K562 (cell line): ENCODE data around the gene A1CF. TPM values are rescaled to one million over a fixed set of nuclear protein-coding genes. Genes with fewer than 3 reads are reported as not detected.

ENCODE experiments used
- ATAC-seq: fragments of 200-7000 bp; cut with Tn5 transposase; 3 replicates; pipeline ENCODE4 v1.9.1; 2020; ENCODE audit warnings: moderate library complexity
- BruUV-seq: library from RNA; stranded (reverse); fragments of 400-500 nt; replicated peaks from 2 replicates; lab custom pipeline; 2021; lab: Mats Ljungman, UMichigan
- CTCF ChIA-PET: fragments of 300-600 bp; formaldehyde crosslinking; extraction: SDS; loops from one replicate; lab custom pipeline; 2021; ENCODE audit warnings: low intra/inter-chr PET ratio; lab: Yijun Ruan, JAX
- POLR2A ChIA-PET: fragments of 300-600, 350-650 bp; sonication (Branson Sonifier 250); formaldehyde crosslinking; extraction: SDS; loops from one replicate; lab custom pipeline; 2021; ENCODE audit warnings: antibody characterized with exemption, inconsistent platforms; lab: Yijun Ruan, JAX
- DNase-seq, 4 experiments: peaks; one replicate each; pipeline versions ENCODE4 v3.0.0 to v3.0.0-alpha.2; 2011 to 2018; ENCODE audit warnings: low spot score in 3 of 4, mixed read lengths in 3 of 4; ENCODE audit errors: extremely low read depth in 1 of 4
- FAIRE-seq: peaks from 2 replicates; lab custom pipeline; 2011; peaks lifted over from hg19 to GRCh38; lab: Jason Lieb, UNC
- H2AFZ ChIP-seq: 2 replicates; pipeline ENCODE4 v1.6.0; 2011; ENCODE audit warnings: low read depth, low read length, control low read depth, inconsistent platforms
- H3K27ac ChIP-seq: fragments of 200-600 bp; 3 replicates; pipeline ENCODE4 v1.8.0; 2011; ENCODE audit warnings: low read depth, mild to moderate bottlenecking, control low read depth, inconsistent platforms, low read length, moderate library complexity, mixed read lengths; ENCODE audit errors: extremely low read depth
- H3K27me3 ChIP-seq, 2 experiments: fragments of 300-600 bp in 1 of 2; 2 replicates in 1 of 2; 3 replicates in 1 of 2; pipeline versions ENCODE4 v1.6.0 to v1.8.0; 2011; ENCODE audit warnings: inconsistent platforms in 2 of 2, low read length in 2 of 2, mild to moderate bottlenecking in 1 of 2, mixed read lengths in 1 of 2, moderate library complexity in 1 of 2; ENCODE audit not compliant: control insufficient read depth in 2 of 2, insufficient read depth in 2 of 2
- H3K36me3 ChIP-seq: fragments of 300-600 bp; 3 replicates; pipeline ENCODE4 v1.8.0; 2011; ENCODE audit warnings: mild to moderate bottlenecking, low read length, inconsistent platforms; ENCODE audit not compliant: control insufficient read depth, insufficient read depth
- H3K4me1 ChIP-seq, 2 experiments: fragments of 200-600 bp in 1 of 2; replicated peaks in 1 of 2; 2 replicates in 1 of 2; 3 replicates in 1 of 2; pipeline versions ENCODE4 v1.5.1 to v1.8.0; 2011; ENCODE audit warnings: inconsistent platforms in 2 of 2, low read length in 2 of 2, mild to moderate bottlenecking in 1 of 2, mixed read lengths in 1 of 2, moderate library complexity in 1 of 2; ENCODE audit not compliant: control insufficient read depth in 2 of 2, insufficient read depth in 2 of 2
- H3K4me2 ChIP-seq: 2 replicates; pipeline ENCODE4 v1.6.1; 2011; ENCODE audit warnings: low read length, control low read depth, inconsistent platforms, mixed read lengths; ENCODE audit not compliant: insufficient read depth
- H3K4me3 ChIP-seq: fragments of 200-600 bp; sonication (generic), shearing (Covaris generic); 2 replicates; pipeline ENCODE4 v1.5.1; 2016; ENCODE audit warnings: control low read depth, inconsistent platforms
- H3K79me2 ChIP-seq: fragments of 200-600 bp; 3 replicates; pipeline ENCODE4 v1.8.0; 2011; ENCODE audit warnings: low read length, inconsistent platforms; ENCODE audit not compliant: control insufficient read depth, insufficient read depth
- H3K9ac ChIP-seq, 2 experiments: 2 replicates each; pipeline versions ENCODE4 v1.6.0 to v1.6.1; 2011; ENCODE audit warnings: low read depth in 2 of 2, low read length in 2 of 2, control low read depth in 1 of 2, inconsistent platforms in 1 of 2, mild to moderate bottlenecking in 1 of 2, mixed read lengths in 1 of 2; ENCODE audit not compliant: insufficient read depth in 1 of 2
- H3K9me1 ChIP-seq: one replicate; pipeline ENCODE4 v1.6.0; 2011; ENCODE audit warnings: inconsistent platforms, mild to moderate bottlenecking, low read length, moderate library complexity; ENCODE audit not compliant: control insufficient read depth, insufficient read depth
- H3K9me3 ChIP-seq: replicated peaks from 2 replicates; pipeline ENCODE4 v1.5.1; 2011; ENCODE audit warnings: low read depth, low read length, inconsistent platforms; ENCODE audit not compliant: control insufficient read depth, insufficient read depth
- H4K20me1 ChIP-seq: replicated peaks from 2 replicates; pipeline ENCODE4 v1.6.1; 2011; ENCODE audit warnings: low read length, inconsistent platforms, mixed read lengths; ENCODE audit not compliant: control insufficient read depth, insufficient read depth
- BRF1 ChIP-seq: IDR thresholded peaks from 3 replicates; pipeline ENCODE4 v1.6.1; 2011; ENCODE audit warnings: borderline replicate concordance, mild to moderate bottlenecking; ENCODE audit not compliant: insufficient read length; ENCODE audit errors: extremely low read depth
- CAMTA2 ChIP-seq: fragments of 250-450 bp; sonication (Bioruptor Pico); conservative IDR thresholded peaks from 2 replicates; pipeline ENCODE4 v1.5.1; 2022
- CBX2 ChIP-seq: fragments of 200-600 bp; sonication (generic); IDR thresholded peaks from one replicate; pipeline ENCODE4 v1.6.1; 2012; ENCODE audit warnings: mild to moderate bottlenecking, low read length, inconsistent platforms; ENCODE audit not compliant: insufficient read depth, poor library complexity, severe bottlenecking
- HIVEP1 ChIP-seq: fragments of 250-450 bp; sonication (Bioruptor Pico); IDR thresholded peaks from 2 replicates; pipeline ENCODE4 v1.4.0; 2020; ENCODE audit warnings: mild to moderate bottlenecking
- KDM5B ChIP-seq: fragments of 200-600 bp; sonication (generic); IDR thresholded peaks from 2 replicates; pipeline ENCODE4 v1.6.1; 2012; ENCODE audit warnings: low read depth, mild to moderate bottlenecking, moderate library complexity, low read length, control low read depth, inconsistent platforms; ENCODE audit not compliant: insufficient replicate concordance
- MIER1 ChIP-seq: fragments of 450-650 bp; IDR thresholded peaks from 2 replicates; pipeline ENCODE4 v1.6.1; 2016; ENCODE audit warnings: antibody characterized with exemption, mild to moderate bottlenecking, low read depth
- NEUROD1 ChIP-seq: fragments of 150-350 bp; IDR thresholded peaks from 2 replicates; pipeline ENCODE4 v1.6.1; 2014; ENCODE audit warnings: borderline replicate concordance, low read length, low read depth; ENCODE audit not compliant: partially characterized antibody
- PCBP2 ChIP-seq: fragments of 200-400 bp; formaldehyde crosslinking; IDR thresholded peaks from 2 replicates; pipeline ENCODE4 v1.6.1; 2018; ENCODE audit warnings: low read length, low read depth, mild to moderate bottlenecking, moderate library complexity; ENCODE audit not compliant: poor library complexity, severe bottlenecking
- RAD51 ChIP-seq: fragments of 450-650 bp; IDR thresholded peaks from 2 replicates; pipeline ENCODE4 v1.7.1; 2016; ENCODE audit warnings: low read depth, mild to moderate bottlenecking, borderline replicate concordance
- SP1 ChIP-seq: sonication (generic); formaldehyde crosslinking; IDR thresholded peaks from 2 replicates; pipeline ENCODE4 v1.8.1; 2022; ENCODE audit warnings: mild to moderate bottlenecking, missing genetic modification reagents
- SRSF1 ChIP-seq: fragments of 200-400 bp; formaldehyde crosslinking; IDR thresholded peaks from 2 replicates; pipeline ENCODE4 v1.6.1; 2017; ENCODE audit warnings: mild to moderate bottlenecking, low read depth, low read length, moderate library complexity
- STAG1 ChIP-seq: sonication (generic); formaldehyde crosslinking; IDR thresholded peaks from 2 replicates; pipeline ENCODE4 v1.5.0; 2020; ENCODE audit warnings: missing genetic modification reagents, borderline replicate concordance
- TBP ChIP-seq: optimal IDR thresholded peaks from 2 replicates; pipeline ENCODE3; 2011; ENCODE audit warnings: low read depth, low read length, improper control_type of control experiment
- TFAM ChIP-seq: fragments of 250-450 bp; sonication (Bioruptor Pico); conservative IDR thresholded peaks from 2 replicates; pipeline ENCODE4 v1.5.0; 2021; ENCODE audit warnings: mild to moderate bottlenecking, moderate library complexity
- THRAP3 ChIP-seq: fragments of 450-650 bp; IDR thresholded peaks from 2 replicates; pipeline ENCODE4 v1.6.1; 2016; ENCODE audit warnings: mild to moderate bottlenecking, inconsistent platforms, borderline replicate concordance
- ZC3H4 ChIP-seq: sonication (generic); formaldehyde crosslinking; IDR thresholded peaks from 2 replicates; pipeline ENCODE4 v1.9.0; 2021; ENCODE audit warnings: missing genetic modification reagents, borderline replicate concordance
- ZNF134 ChIP-seq: fragments of 250-450 bp; sonication (Bioruptor Pico); conservative IDR thresholded peaks from 2 replicates; pipeline ENCODE4 v1.4.0; 2020
- ZNF274 ChIP-seq: IDR thresholded peaks from 2 replicates; pipeline ENCODE4 v1.6.1; 2011; ENCODE audit warnings: low read depth, mild to moderate bottlenecking, low read length, moderate library complexity, borderline replicate concordance
- in situ Hi-C: fragments of 300-500 bp; cut with MboI; formaldehyde crosslinking; loops from 4 replicates; pipeline ENCODE4 v1.15.0; 2018; ENCODE audit warnings: inconsistent platforms, mixed read lengths
- intact Hi-C: fragments of 100-400 bp; cut with micrococcal nuclease; formaldehyde crosslinking; loops from 2 replicates; pipeline ENCODE4 v1.14.2; 2022
- polyA plus RNA-seq, 8 experiments: library from polyadenylated mRNA; depleted of rRNA in 4 of 8; stranded (reverse) in 5 of 8; unstranded in 3 of 8; fragments of >200 nt; fragmentation: Nextera tagmentation in 2 of 8; fragmentation: Illumina TruSeq in 1 of 8; extraction: Ambion mirVana in 2 of 8; extraction: Trizol in 1 of 8; gene quantifications; 2 replicates each; pipeline versions ENCODE4 v1.2.1 to v1.2.3, GENCODE V29; 2011 to 2014; ENCODE audit warnings: inconsistent platforms in 1 of 8, missing spikeins in 1 of 8
- total RNA-seq, 7 experiments: library from RNA; depleted of rRNA in 6 of 7; stranded (reverse); fragments of >200 nt in 6 of 7; fragmentation: Illumina TruSeq in 2 of 7; extraction: Trizol in 2 of 7; gene quantifications; 2 replicates each; pipeline versions ENCODE4 v1.2.1 to v1.2.3, GENCODE V29; 2011 to 2021; ENCODE audit warnings: low replicate concordance in 1 of 7
- TF ChIP-seq, protein P1 (sequence below): fragments of 250-450 bp; sonication (Bioruptor Pico); IDR thresholded peaks from 2 replicates; pipeline ENCODE4 v1.9.0; 2021; ENCODE audit warnings: mild to moderate bottlenecking
- TF ChIP-seq, protein P2 (sequence below): sonication (generic); IDR thresholded peaks from 2 replicates; pipeline ENCODE4 v1.6.1; 2016

A1CF gene
- total and polyA plus RNA-seq, 9 of the 15 experiments (the other 6 are each of a cell fraction or from before 2014, with no cell fraction given): 0.11 TPM; not detected in 8

DNA sequence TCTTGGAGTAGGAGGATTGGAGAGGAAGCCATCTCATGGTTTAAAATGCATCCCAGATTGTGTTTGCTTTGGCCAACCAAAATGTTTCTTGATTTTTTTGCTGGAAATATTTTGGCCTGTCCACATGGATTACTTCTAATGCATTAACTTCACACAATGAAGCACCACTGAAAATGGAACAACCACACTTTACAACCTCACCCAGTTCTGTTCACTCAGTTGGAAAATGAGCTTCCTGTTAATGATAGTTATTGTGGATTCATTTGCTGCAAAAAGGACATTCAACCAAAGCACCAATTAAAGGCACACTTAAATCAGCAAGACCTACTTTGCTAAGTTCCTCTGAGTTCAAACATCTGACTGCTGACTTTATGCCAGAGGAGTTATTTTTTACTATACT, 11.3 kb upstream of the A1CF start:
- Histone ChIP-seq H3K9me3 (no peaks in the 10 kb centered on the region), H3K36me3 (no peaks in the 10 kb centered on the region), H2AFZ (no peak overlapping the region), H3K9me1 (no peaks in the 10 kb centered on the region), H3K79me2 (no peaks in the 10 kb centered on the region), H3K9ac (no peak overlapping the region), H3K4me1 (no peaks in the 10 kb centered on the region), H3K27ac (no peak overlapping the region), H4K20me1 (no peaks in the 10 kb centered on the region), H3K4me2 (no peak overlapping the region), H3K4me3 (no peak overlapping the region), H3K27me3 (no peaks in the 10 kb centered on the region)
- in situ Hi-C loops: no loop called here
- no peak for DNase-seq
- no peak for ATAC-seq
- TF ChIP-seq, protein P1, sequence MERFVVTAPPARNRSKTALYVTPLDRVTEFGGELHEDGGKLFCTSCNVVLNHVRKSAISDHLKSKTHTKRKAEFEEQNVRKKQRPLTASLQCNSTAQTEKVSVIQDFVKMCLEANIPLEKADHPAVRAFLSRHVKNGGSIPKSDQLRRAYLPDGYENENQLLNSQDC (CRISPR knock-in tag): no peak
- TF ChIP-seq CBX2 (no peak), STAG1 (CRISPR knock-in tag) (no peak), HIVEP1 (CRISPR knock-in tag) (no peak), ZNF274 (no peak), MIER1 (no peak), RAD51 (no peak), SP1 (CRISPR knock-in tag) (no peak), TBP (no peak), NEUROD1 (no peak), KDM5B (no peak), PCBP2 (no peak), SRSF1 (no peak), BRF1 (no peak), ZC3H4 (no peak), TFAM (no peak), ZNF134 (CRISPR knock-in tag) (no peak), THRAP3 (no peak), CAMTA2 (CRISPR knock-in tag) (no peak)
- TF ChIP-seq, protein P2, sequence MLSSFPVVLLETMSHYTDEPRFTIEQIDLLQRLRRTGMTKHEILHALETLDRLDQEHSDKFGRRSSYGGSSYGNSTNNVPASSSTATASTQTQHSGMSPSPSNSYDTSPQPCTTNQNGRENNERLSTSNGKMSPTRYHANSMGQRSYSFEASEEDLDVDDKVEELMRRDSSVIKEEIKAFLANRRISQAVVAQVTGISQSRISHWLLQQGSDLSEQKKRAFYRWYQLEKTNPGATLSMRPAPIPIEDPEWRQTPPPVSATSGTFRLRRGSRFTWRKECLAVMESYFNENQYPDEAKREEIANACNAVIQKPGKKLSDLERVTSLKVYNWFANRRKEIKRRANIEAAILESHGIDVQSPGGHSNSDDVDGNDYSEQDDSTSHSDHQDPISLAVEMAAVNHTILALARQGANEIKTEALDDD: no peak
- no TSS peak for BruUV-seq
- intact Hi-C loops: no loop called here
- no peak for FAIRE-seq
- ChIA-PET POLR2A (no interaction called here), CTCF (no interaction called here)
